Adrenal gland (tissue), 5 donors: Measurements from ENCODE around the gene ST8SIA4.

Source experiments
- CTCF ChIP-seq, 6 experiments: fragments of 450-650 bp in 4 of 6; fragments of 200-600 bp in 2 of 6; sonication (generic) in 1 of 6; IDR thresholded peaks; 1 replicate in 5 of 6; 2 replicates in 1 of 6; pipeline versions ENCODE4 v1.5.1 to v1.8.0; 2016 to 2021; ENCODE audit warnings: antibody characterized with exemption in 6 of 6, mild to moderate bottlenecking in 2 of 6, moderate library complexity in 1 of 6
- POLR2A ChIP-seq, 2 donors: fragments of 450-650 bp; IDR thresholded peaks; one replicate each; pipeline ENCODE4 v1.6.1; 2017; ENCODE audit warnings: antibody characterized with exemption in 2 of 2, mild to moderate bottlenecking in 2 of 2, moderate library complexity in 1 of 2
- donor health status: DM: no; HTN: no; CAD: no.

GRCh38 chr5:100902440-100903038 lies 543 bp downstream of the ST8SIA4 start:
- no peak for TF ChIP-seq CTCF (IDR thresholded peaks at IDR 0.05)
- TF ChIP-seq POLR2A (IDR thresholded peaks at IDR 0.05): no peak
